Large intestine (tissue), 3 donors: ENCODE results near the gene CLDN3. TPM values are rescaled to one million over a fixed set of nuclear protein-coding genes. Genes with fewer than 3 reads are reported as not detected.
"Not testable (repeated sequence)": the region's sequence is repeated elsewhere in the genome, so short reads cannot be mapped to it uniquely, and the experiment has no call there.

Experiments used
- DNase-seq, 2 donors: peaks; one replicate each; pipeline versions ENCODE4 v3.0.0 to v3.0.0-alpha.2; 2013
- H3K27ac ChIP-seq: one replicate; pipeline ENCODE4 v1.5.1; 2013; ENCODE audit warnings: low read length
- H3K27me3 ChIP-seq: 2 replicates; pipeline ENCODE4 v1.6.1; 2013; ENCODE audit warnings: low read length; ENCODE audit not compliant: control insufficient read depth, insufficient read depth
- H3K36me3 ChIP-seq: 2 replicates; pipeline ENCODE4 v1.6.1; 2013; ENCODE audit warnings: low read length; ENCODE audit not compliant: control insufficient read depth, insufficient read depth
- H3K4me1 ChIP-seq: one replicate; pipeline ENCODE4 v1.6.1; 2013; ENCODE audit warnings: low read length; ENCODE audit not compliant: control insufficient read depth, insufficient read depth
- H3K4me3 ChIP-seq: one replicate; pipeline ENCODE4 v1.5.1; 2013; ENCODE audit warnings: low read length
- H3K9me3 ChIP-seq: one replicate; pipeline ENCODE4 v1.6.1; 2013; ENCODE audit warnings: mild to moderate bottlenecking, low read depth, low read length, moderate library complexity; ENCODE audit not compliant: control insufficient read depth
- WGBS: methylation state at CpG from one replicate; pipeline ENCODE4 v1.1.5; 2013; ENCODE audit warnings: low lambda C conversion rate; ENCODE audit not compliant: insufficient coverage; 5-methylcytosine and 5-hydroxymethylcytosine counted together
- polyA plus RNA-seq: library from polyadenylated mRNA; unstranded; fragments of 120-200 nt; gene quantifications from one replicate; pipeline ENCODE4 v1.2.1, GENCODE V29; 2013

The CLDN3 gene
- polyA plus RNA-seq, 1 donor: 167 TPM

- Histone ChIP-seq H3K9me3 (peaks cover 3% of the 10 kb centered on the region), H3K27me3 (no peaks in the 10 kb centered on the region), H3K4me1 (peaks cover 17% of the 10 kb centered on the region), H3K4me3 (no peak overlapping the region), H3K36me3 (no peaks in the 10 kb centered on the region), H3K27ac (no peak overlapping the region)
- WGBS: 60% methylated on average over 1 of the region's 10 CpGs
- DNase-seq: no peak
Measured at GRCh38 chr7:73799282-73800141, 29.4 kb upstream of the CLDN3 start.

DNA sequence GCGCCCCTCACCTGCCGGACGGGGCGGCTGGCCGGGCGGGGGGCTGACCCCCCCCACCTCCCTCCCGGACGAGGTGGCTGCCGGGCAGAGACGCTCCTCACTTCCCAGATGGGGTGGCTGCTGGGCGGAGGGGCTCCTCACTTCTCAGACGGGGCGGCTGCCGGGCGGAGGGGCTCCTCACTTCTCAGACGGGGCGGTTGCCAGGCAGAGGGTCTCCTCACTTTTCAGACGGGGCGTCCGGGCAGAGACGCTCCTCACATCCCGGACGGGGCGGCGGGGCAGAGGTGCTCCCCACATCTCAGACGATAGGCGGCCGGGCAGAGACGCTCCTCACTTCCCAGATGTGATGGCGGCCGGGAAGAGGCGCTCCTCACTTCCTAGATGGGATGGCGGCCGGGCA, 27.1 kb upstream of the CLDN3 start:
- not testable (repeated sequence) for H3K27me3 ChIP-seq, DNase-seq, H3K4me3 ChIP-seq, H3K36me3 ChIP-seq, H3K27ac ChIP-seq, H3K9me3 ChIP-seq
- no CpG with 5 or more reads among the region's 34 CpGs for WGBS
- peaks cover 38% of the 10 kb centered on the region for H3K4me1 ChIP-seq

DNA sequence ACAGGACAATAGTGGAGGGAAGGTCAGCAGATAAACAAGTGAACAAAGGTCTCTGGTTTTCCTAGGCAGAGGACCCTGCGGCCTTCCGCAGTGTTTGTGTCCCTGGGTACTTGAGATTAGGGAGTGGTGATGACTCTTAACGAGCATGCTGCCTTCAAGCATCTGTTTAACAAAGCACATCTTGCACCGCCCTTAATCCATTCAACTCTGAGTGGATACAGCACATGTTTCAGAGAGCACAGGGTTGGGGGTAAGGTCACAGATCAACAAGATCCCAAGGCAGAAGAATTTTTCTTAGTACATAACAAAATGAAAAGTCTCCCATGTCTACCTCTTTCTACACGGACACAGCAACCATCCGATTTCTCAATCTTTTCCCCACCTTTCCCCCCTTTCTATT, 26.6 kb upstream of the CLDN3 start:
- H3K4me1 ChIP-seq: peaks cover 37% of the 10 kb centered on the region
- not testable (repeated sequence) for DNase-seq, H3K27ac ChIP-seq, H3K9me3 ChIP-seq, H3K36me3 ChIP-seq, H3K4me3 ChIP-seq, H3K27me3 ChIP-seq
- no CpG with 5 or more reads among the region's 6 CpGs for WGBS

DNA sequence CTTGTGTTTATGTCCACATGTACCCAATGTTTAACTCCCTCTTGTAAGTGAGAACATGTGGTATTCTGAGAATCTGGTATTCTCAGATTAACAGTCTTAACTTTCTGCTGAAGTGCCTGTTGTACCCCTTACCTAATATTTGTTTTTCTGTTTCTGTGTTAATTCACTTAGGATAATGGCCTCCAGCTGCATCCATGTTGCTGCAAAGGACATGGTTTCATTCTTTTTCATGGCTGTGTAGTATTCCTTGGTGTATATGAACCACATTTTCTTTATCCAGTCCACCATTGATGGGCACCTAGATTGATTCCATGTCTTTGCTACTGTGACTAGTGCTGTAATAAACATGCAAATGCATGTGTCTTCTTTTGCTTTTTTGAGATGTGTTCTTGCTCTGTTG, 25.1 kb upstream of the CLDN3 start:
- H3K27me3 ChIP-seq, H3K9me3 ChIP-seq, H3K36me3 ChIP-seq, H3K4me3 ChIP-seq, DNase-seq, H3K27ac ChIP-seq: not testable (repeated sequence)
- peaks cover 29% of the 10 kb centered on the region for H3K4me1 ChIP-seq

- H3K27me3 ChIP-seq, H3K27ac ChIP-seq, H3K4me3 ChIP-seq, H3K36me3 ChIP-seq, H3K9me3 ChIP-seq, DNase-seq: not testable (repeated sequence)
- no CpG with 5 or more reads among the region's 7 CpGs for WGBS
- H3K4me1 ChIP-seq: peaks cover 29% of the 10 kb centered on the region
Measured at GRCh38 chr7:73791170-73791690, 21.2 kb upstream of the CLDN3 start.

DNA sequence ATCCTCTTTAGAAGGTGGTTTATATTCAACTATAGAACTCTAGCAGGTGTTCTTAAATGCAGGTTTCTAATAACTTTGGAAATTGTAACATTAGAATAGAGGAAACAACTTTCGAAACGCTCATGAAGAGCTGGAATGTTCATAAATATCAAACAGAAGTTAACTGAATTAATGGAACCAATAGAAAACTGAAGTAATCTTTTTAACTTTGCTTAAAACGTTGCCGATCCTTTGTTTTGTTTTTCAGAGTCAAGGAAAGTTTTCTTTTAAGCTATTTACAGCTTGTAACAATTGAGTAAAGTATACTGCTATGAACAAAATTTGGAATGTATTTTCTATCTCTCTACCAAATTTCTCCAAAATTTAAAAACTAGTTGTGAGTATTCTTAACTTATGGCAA, 19.0 kb upstream of the CLDN3 start:
- WGBS: 100% methylated on average over 1 of the region's 4 CpGs
- Histone ChIP-seq H3K36me3 (no peaks in the 10 kb centered on the region), H3K9me3 (no peaks in the 10 kb centered on the region)

DNA sequence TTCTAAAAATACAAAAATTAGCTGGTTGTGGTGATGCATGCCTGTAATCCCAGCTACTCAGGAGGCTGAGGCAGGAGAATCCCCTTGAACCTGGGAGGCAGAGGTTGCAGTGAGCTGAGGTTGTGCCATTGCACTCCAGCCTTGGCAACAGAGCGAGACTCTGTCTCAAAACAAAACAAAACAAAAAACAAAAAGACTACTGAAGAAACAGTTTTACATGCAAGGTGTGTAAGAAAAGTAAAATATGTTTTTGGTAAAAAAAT, 17.6 kb upstream of the CLDN3 start:
- not testable (repeated sequence) for H3K27ac ChIP-seq, H3K27me3 ChIP-seq, H3K4me3 ChIP-seq, DNase-seq, H3K36me3 ChIP-seq, H3K9me3 ChIP-seq
- 100% methylated on average over 1 of the region's 1 CpG for WGBS
- H3K4me1 ChIP-seq: peaks cover 13% of the 10 kb centered on the region

More for the DNA sequence above, 19.0 kb upstream of the CLDN3 start:
- H3K4me1 ChIP-seq: peaks cover 24% of the 10 kb centered on the region
- no peak for DNase-seq
- no peak overlapping the region for H3K27ac ChIP-seq
- H3K4me3 ChIP-seq: no peak overlapping the region
- H3K27me3 ChIP-seq: no peaks in the 10 kb centered on the region

GRCh38 chr7:73786588-73786987, 16.5 kb upstream of the CLDN3 start:
- H3K27me3 ChIP-seq: no peaks in the 10 kb centered on the region
- no peak for DNase-seq

DNA sequence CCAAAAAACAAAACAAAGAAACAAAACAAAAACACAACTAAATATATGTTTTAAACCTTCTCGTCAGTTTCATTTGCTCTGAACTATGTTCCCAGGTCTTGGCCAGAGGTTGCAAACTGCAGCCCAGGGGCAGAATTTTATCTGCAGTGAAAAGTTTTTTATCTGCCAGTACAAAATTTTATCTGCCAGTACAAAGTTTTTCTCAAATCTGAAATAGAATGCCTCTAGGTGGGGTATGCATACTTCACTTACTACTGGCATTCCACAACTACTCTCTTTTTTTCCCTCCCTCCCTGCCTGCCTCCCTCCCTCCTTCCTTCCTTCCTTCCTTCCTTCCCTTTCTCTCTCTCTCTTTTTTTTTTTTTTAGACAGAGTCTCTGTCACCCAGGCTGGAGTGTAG, 9.4 kb upstream of the CLDN3 start:
- 50% methylated on average over 1 of the region's 1 CpG for WGBS
- H3K4me3 ChIP-seq: no peak overlapping the region
- H3K36me3 ChIP-seq: no peaks in the 10 kb centered on the region
- DNase-seq: no peak
- H3K27ac ChIP-seq: no peak overlapping the region
- peaks cover 3% of the 10 kb centered on the region for H3K4me1 ChIP-seq
- H3K27me3 ChIP-seq: no peaks in the 10 kb centered on the region
- peaks cover 2% of the 10 kb centered on the region for H3K9me3 ChIP-seq

More at GRCh38 chr7:73786588-73786987, 16.5 kb upstream of the CLDN3 start:
- no peaks in the 10 kb centered on the region for H3K9me3 ChIP-seq
- H3K4me3 ChIP-seq: no peak overlapping the region
- H3K27ac ChIP-seq: peak overlapping the region; percentile 39
- H3K4me1 ChIP-seq: peaks cover 3% of the 10 kb centered on the region
- H3K36me3 ChIP-seq: no peaks in the 10 kb centered on the region
- WGBS: no CpG with 5 or more reads among the region's 1 CpG

DNA sequence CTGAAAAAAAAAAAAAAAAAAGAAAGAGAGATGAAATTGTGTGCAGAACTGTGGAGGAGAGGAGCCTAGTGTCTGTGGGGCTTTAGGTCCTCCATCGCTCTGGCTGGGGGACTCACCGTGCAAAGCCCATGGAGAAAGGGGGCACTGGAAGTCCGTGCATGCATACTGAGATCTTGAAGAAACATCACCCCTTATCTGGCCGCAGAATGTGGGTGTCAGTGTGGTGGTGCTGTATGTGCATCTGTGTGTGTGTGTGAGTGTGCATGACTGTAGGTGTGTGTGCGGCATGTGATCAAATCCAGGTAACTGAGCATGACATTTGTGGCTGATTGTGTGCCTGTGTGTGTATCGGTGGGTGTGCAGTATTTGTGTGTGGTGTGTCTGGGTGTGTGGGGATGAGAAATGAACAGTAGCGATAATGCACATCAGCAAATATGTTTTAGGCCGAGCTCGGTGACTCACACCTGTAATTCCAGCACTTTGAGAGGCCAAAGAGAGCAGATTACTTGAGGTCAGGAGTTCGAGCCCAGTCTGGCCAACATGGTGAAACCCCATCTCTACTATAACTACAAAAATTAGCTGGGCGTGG, 8.8 kb upstream of the CLDN3 start:
- peaks cover 8% of the 10 kb centered on the region for H3K4me1 ChIP-seq
- no peaks in the 10 kb centered on the region for H3K36me3 ChIP-seq
- no peak overlapping the region for H3K27ac ChIP-seq
- no peak for DNase-seq
- H3K27me3 ChIP-seq: no peaks in the 10 kb centered on the region
- H3K9me3 ChIP-seq: peaks cover 2% of the 10 kb centered on the region
- WGBS: no CpG with 5 or more reads among the region's 11 CpGs
- H3K4me3 ChIP-seq: no peak overlapping the region

- H3K9me3 ChIP-seq: peaks cover 2% of the 10 kb centered on the region
- H3K4me3 ChIP-seq: no peak overlapping the region
- H3K36me3 ChIP-seq: no peaks in the 10 kb centered on the region
- DNase-seq: no peak
- H3K27ac ChIP-seq: no peak overlapping the region
- H3K4me1 ChIP-seq: peaks cover 12% of the 10 kb centered on the region
- WGBS: 80% methylated on average over 1 of the region's 1 CpG
- peaks cover 11% of the 10 kb centered on the region for H3K27me3 ChIP-seq
Measured at GRCh38 chr7:73774923-73775322, 4.9 kb upstream of the CLDN3 start.
